Mesothelial cell of epicardium (in vitro differentiated cells): ENCODE data around the gene ENDOD1. TPM values are rescaled to one million over a fixed set of nuclear protein-coding genes. Genes with fewer than 3 reads are reported as not detected.

Source experiments
- DNase-seq, 2 experiments: peaks; one replicate each; pipeline ENCODE4 v3.0.0; 2021; ENCODE audit warnings: low spot score in 2 of 2; ENCODE audit not compliant: unreplicated experiment in 2 of 2
- H3K27ac Mint-ChIP-seq: 2 replicates; pipeline ENCODE4 v1.8.0; 2021; ENCODE audit warnings: mixed read lengths
- H3K27me3 Mint-ChIP-seq: 2 replicates; pipeline ENCODE4 v1.8.0; 2021; ENCODE audit warnings: low read depth, mixed read lengths
- H3K36me3 Mint-ChIP-seq: 2 replicates; pipeline ENCODE4 v1.8.0; 2021; ENCODE audit warnings: mixed read lengths
- H3K4me1 Mint-ChIP-seq: 2 replicates; pipeline ENCODE4 v1.8.0; 2021; ENCODE audit warnings: mixed read lengths
- H3K4me3 Mint-ChIP-seq: 2 replicates; pipeline ENCODE4 v1.8.0; 2021; ENCODE audit warnings: mild to moderate bottlenecking, moderate library complexity, mixed read lengths
- H3K9me3 Mint-ChIP-seq: 2 replicates; pipeline ENCODE4 v1.8.0; 2021; ENCODE audit warnings: mixed read lengths
- CTCF ChIP-seq: fragments of 200-600 bp; sonication (generic); IDR thresholded peaks from one replicate; pipeline ENCODE4 v1.5.0; 2021; ENCODE audit warnings: antibody characterized with exemption; ENCODE audit not compliant: unreplicated experiment
- total RNA-seq: library from RNA; stranded (reverse); gene quantifications from 3 replicates; pipeline ENCODE4 v1.2.1, GENCODE V29; 2021

ENDOD1 gene
- total RNA-seq, 1 donor from 2014 or later: 7.6 TPM

- H3K27me3 Mint-ChIP-seq: no peaks in the 10 kb centered on the region
- no peak for DNase-seq
- no peak overlapping the region for H3K27ac Mint-ChIP-seq
- peaks cover 21% of the 10 kb centered on the region for H3K4me1 Mint-ChIP-seq
- no peaks in the 10 kb centered on the region for H3K9me3 Mint-ChIP-seq
- TF ChIP-seq CTCF: no peak
- H3K36me3 Mint-ChIP-seq: no peaks in the 10 kb centered on the region
- H3K4me3 Mint-ChIP-seq: no peak overlapping the region
Measured at GRCh38 chr11:95076981-95077380, 12.7 kb upstream of the ENDOD1 start.

GRCh38 chr11:95078526-95078925, 11.1 kb upstream of the ENDOD1 start:
- no peaks in the 10 kb centered on the region for H3K36me3 Mint-ChIP-seq
- no peak for DNase-seq
- no peak overlapping the region for H3K4me3 Mint-ChIP-seq
- H3K27me3 Mint-ChIP-seq: no peaks in the 10 kb centered on the region
- no peak overlapping the region for H3K27ac Mint-ChIP-seq
- H3K9me3 Mint-ChIP-seq: no peaks in the 10 kb centered on the region
- TF ChIP-seq CTCF: no peak
- H3K4me1 Mint-ChIP-seq: peaks cover 21% of the 10 kb centered on the region

DNA sequence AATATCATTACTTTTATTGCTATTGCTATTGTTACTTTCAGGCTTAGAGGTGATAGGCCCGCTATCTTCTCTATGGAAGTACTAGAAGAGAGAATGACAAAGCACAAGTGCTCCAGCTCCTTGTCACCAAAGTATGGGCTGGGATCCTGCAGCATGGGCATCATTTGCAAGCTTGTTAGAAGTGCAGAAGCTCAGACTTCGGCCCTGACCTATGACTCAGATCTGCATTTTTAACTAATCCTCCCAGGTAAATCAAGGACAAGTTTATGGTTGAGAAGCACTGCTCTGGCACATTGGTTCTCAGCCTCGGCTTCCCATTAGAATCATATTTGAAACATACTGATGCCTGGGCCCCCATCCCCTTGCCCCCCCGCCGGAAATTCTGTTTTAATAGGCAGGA, 8.6 kb upstream of the ENDOD1 start:
- no peak overlapping the region for H3K4me3 Mint-ChIP-seq
- H3K27ac Mint-ChIP-seq: no peak overlapping the region
- H3K4me1 Mint-ChIP-seq: peaks cover 11% of the 10 kb centered on the region
- TF ChIP-seq CTCF: no peak
- no peaks in the 10 kb centered on the region for H3K36me3 Mint-ChIP-seq
- no peaks in the 10 kb centered on the region for H3K9me3 Mint-ChIP-seq
- DNase-seq: no peak
- no peaks in the 10 kb centered on the region for H3K27me3 Mint-ChIP-seq

GRCh38 chr11:95081412-95081811, 8.2 kb upstream of the ENDOD1 start:
- no peaks in the 10 kb centered on the region for H3K27me3 Mint-ChIP-seq
- TF ChIP-seq CTCF: no peak
- H3K4me1 Mint-ChIP-seq: peaks cover 8% of the 10 kb centered on the region
- DNase-seq: no peak
- H3K27ac Mint-ChIP-seq: no peak overlapping the region
- no peaks in the 10 kb centered on the region for H3K36me3 Mint-ChIP-seq
- H3K9me3 Mint-ChIP-seq: no peaks in the 10 kb centered on the region
- no peak overlapping the region for H3K4me3 Mint-ChIP-seq

DNA sequence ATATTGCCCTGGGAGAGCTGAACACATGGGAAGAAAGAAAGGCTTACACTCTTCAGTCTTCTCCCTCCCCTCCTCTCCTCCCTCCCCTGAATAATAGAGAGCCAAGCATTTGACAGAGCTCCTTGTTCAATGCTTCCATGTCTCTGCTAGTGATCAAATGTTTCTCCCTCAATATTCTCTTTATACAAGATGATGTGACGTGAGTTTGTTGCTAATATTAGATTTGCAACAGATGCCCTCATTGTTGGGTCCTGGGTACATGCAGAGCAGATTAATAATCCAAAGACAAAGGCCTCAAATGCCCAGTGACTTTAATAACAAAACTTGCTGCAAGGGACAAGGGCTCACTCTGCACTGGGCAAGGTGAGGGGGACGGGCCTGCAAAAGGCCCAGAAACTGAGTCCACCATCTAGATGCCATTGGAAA, 7.1 kb upstream of the ENDOD1 start:
- Mint-ChIP-seq H3K27me3 (no peaks in the 10 kb centered on the region), H3K4me1 (peaks cover 3% of the 10 kb centered on the region), H3K9me3 (no peaks in the 10 kb centered on the region), H3K4me3 (no peak overlapping the region), H3K36me3 (no peaks in the 10 kb centered on the region), H3K27ac (no peak overlapping the region)
- no peak for TF ChIP-seq CTCF
- DNase-seq: no peak

DNA sequence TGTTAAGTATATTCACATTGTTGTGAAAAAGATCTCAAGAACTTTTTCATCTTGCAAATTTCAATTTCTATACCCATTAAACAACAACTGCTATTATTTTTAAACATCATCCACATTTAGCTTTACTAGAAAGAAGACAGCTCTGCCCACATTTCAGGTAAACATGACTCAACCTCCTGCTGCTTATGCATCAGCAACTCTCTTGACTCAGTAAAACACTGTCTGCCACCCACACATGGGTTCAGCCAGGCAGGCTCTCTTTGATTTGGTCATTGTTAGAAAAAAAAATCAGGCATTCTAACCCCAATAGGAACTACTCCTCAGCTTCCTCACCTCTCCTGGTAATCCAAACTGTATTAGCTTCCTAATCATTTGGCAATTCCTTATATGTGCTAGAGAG, 5.1 kb upstream of the ENDOD1 start:
- Mint-ChIP-seq H3K36me3 (no peaks in the 10 kb centered on the region), H3K4me1 (peaks cover 5% of the 10 kb centered on the region), H3K27ac (no peak overlapping the region), H3K27me3 (no peaks in the 10 kb centered on the region), H3K9me3 (no peaks in the 10 kb centered on the region), H3K4me3 (no peak overlapping the region)
- TF ChIP-seq CTCF: no peak
- DNase-seq: no peak
